Measurements from ENCODE around the gene SCG2.

SCG2 gene

DNA sequence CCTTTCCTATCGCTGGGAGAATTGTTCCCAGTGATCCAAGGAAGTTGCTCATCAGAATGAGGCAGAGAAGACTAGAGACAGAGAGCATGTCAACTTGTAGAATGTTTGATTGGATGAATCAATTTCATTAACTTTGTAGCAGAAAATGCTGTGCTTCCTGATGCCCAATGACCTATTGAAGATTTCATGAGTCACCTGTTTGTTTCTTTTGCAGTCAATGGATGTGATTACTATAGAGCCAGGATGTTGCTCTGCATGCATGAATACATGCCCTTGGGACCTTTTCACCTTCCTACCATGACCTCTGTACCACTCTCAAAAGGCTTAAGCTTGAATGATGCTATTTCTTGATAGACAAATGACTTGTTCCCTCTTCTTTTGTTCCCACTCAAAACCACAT is 23.3 kb downstream of the SCG2 start:
- Histone ChIP-seq H3K9me2 (replicated peaks; ENCODE audit: control insufficient read depth, low read length) (no peaks in the 10 kb centered on the region), H3K4me2 (ENCODE audit: low read length) (no peak overlapping the region), H3K4me3 (ENCODE audit: low read length) (no peak overlapping the region), H3K4me1 (ENCODE audit: control insufficient read depth, low read length) (no peaks in the 10 kb centered on the region), H3K27me3 (ENCODE audit: control insufficient read depth, low read length) (no peaks in the 10 kb centered on the region), H3F3A (ENCODE audit: control insufficient read depth, insufficient read depth) (no peaks in the 10 kb centered on the region), H4K20me1 (ENCODE audit: control insufficient read depth, insufficient read depth, low read depth, low read length) (no peaks in the 10 kb centered on the region), H3K79me2 (ENCODE audit: control insufficient read depth, low read length) (no peaks in the 10 kb centered on the region), H3K9me3 (ENCODE audit: control insufficient read depth, insufficient read depth, low read length) (no peaks in the 10 kb centered on the region), H3K36me3 (ENCODE audit: control insufficient read depth, low read length) (no peaks in the 10 kb centered on the region), H3K27ac (ENCODE audit: low read depth, low read length) (no peak overlapping the region)
- TF ChIP-seq EZH2phosphoT487 (IDR thresholded peaks at IDR 0.05; ENCODE audit: borderline replicate concordance, low read length) = no peak
- no peak for TF ChIP-seq CTCF (IDR thresholded peaks at IDR 0.05; ENCODE audit: low read depth, low read length, poor library complexity, severe bottlenecking)

- Histone ChIP-seq H3K79me2 (ENCODE audit: control insufficient read depth, low read length) (no peaks in the 10 kb centered on the region), H3K36me3 (ENCODE audit: control insufficient read depth, low read length) (no peaks in the 10 kb centered on the region), H3K9me2 (replicated peaks; ENCODE audit: control insufficient read depth, low read length) (no peaks in the 10 kb centered on the region), H3K27me3 (ENCODE audit: control insufficient read depth, low read length) (no peaks in the 10 kb centered on the region), H3K9me3 (ENCODE audit: control insufficient read depth, insufficient read depth, low read length) (no peaks in the 10 kb centered on the region), H3K4me2 (ENCODE audit: low read length) (no peak overlapping the region), H4K20me1 (ENCODE audit: control insufficient read depth, insufficient read depth, low read depth, low read length) (no peaks in the 10 kb centered on the region), H3K4me3 (ENCODE audit: low read length) (no peak overlapping the region), H3K27ac (ENCODE audit: low read depth, low read length) (no peak overlapping the region), H3K4me1 (ENCODE audit: control insufficient read depth, low read length) (no peaks in the 10 kb centered on the region), H3F3A (ENCODE audit: control insufficient read depth, insufficient read depth) (no peaks in the 10 kb centered on the region)
- TF ChIP-seq CTCF (IDR thresholded peaks at IDR 0.05; ENCODE audit: low read depth, low read length, poor library complexity, severe bottlenecking) (no peak), EZH2phosphoT487 (IDR thresholded peaks at IDR 0.05; ENCODE audit: borderline replicate concordance, low read length) (no peak)
Observed at GRCh38 chr2:223576873-223577272, 25.3 kb downstream of the SCG2 start.

- H3K4me2 ChIP-seq (ENCODE audit: low read length) = no peak overlapping the region
- no peaks in the 10 kb centered on the region for H4K20me1 ChIP-seq (ENCODE audit: control insufficient read depth, insufficient read depth, low read depth, low read length)
- H3K27ac ChIP-seq (ENCODE audit: low read depth, low read length) = no peak overlapping the region
- no peaks in the 10 kb centered on the region for H3K9me2 ChIP-seq (replicated peaks; ENCODE audit: control insufficient read depth, low read length)
- H3F3A ChIP-seq (ENCODE audit: control insufficient read depth, insufficient read depth) = no peaks in the 10 kb centered on the region
- no peak overlapping the region for H3K4me3 ChIP-seq (ENCODE audit: low read length)
- H3K27me3 ChIP-seq (ENCODE audit: control insufficient read depth, low read length) = no peaks in the 10 kb centered on the region
- no peaks in the 10 kb centered on the region for H3K36me3 ChIP-seq (ENCODE audit: control insufficient read depth, low read length)
- no peaks in the 10 kb centered on the region for H3K9me3 ChIP-seq (ENCODE audit: control insufficient read depth, insufficient read depth, low read length)
- TF ChIP-seq EZH2phosphoT487 (IDR thresholded peaks at IDR 0.05; ENCODE audit: borderline replicate concordance, low read length) (no peak), CTCF (IDR thresholded peaks at IDR 0.05; ENCODE audit: low read depth, low read length, poor library complexity, severe bottlenecking) (no peak)
- H3K4me1 ChIP-seq (ENCODE audit: control insufficient read depth, low read length) = no peaks in the 10 kb centered on the region
- H3K79me2 ChIP-seq (ENCODE audit: control insufficient read depth, low read length) = no peaks in the 10 kb centered on the region
Observed at GRCh38 chr2:223570784-223571183, 31.4 kb downstream of the SCG2 start.

GRCh38 chr2:223566396-223566795 is 35.8 kb downstream of the SCG2 start:
- Histone ChIP-seq H3K9me2 (replicated peaks; ENCODE audit: control insufficient read depth, low read length) (no peaks in the 10 kb centered on the region), H3K4me3 (ENCODE audit: low read length) (no peak overlapping the region), H3K4me2 (ENCODE audit: low read length) (no peak overlapping the region), H3K27ac (ENCODE audit: low read depth, low read length) (no peak overlapping the region), H3F3A (ENCODE audit: control insufficient read depth, insufficient read depth) (no peaks in the 10 kb centered on the region), H3K36me3 (ENCODE audit: control insufficient read depth, low read length) (no peaks in the 10 kb centered on the region), H3K79me2 (ENCODE audit: control insufficient read depth, low read length) (no peaks in the 10 kb centered on the region), H3K9me3 (ENCODE audit: control insufficient read depth, insufficient read depth, low read length) (no peaks in the 10 kb centered on the region), H3K27me3 (ENCODE audit: control insufficient read depth, low read length) (no peaks in the 10 kb centered on the region), H3K4me1 (ENCODE audit: control insufficient read depth, low read length) (no peaks in the 10 kb centered on the region), H4K20me1 (ENCODE audit: control insufficient read depth, insufficient read depth, low read depth, low read length) (no peaks in the 10 kb centered on the region)
- TF ChIP-seq CTCF (IDR thresholded peaks at IDR 0.05; ENCODE audit: low read depth, low read length, poor library complexity, severe bottlenecking) = no peak
- TF ChIP-seq EZH2phosphoT487 (IDR thresholded peaks at IDR 0.05; ENCODE audit: borderline replicate concordance, low read length) = no peak
